SK-N-SH treated with all-trans-retinoic acid at 6 μM for 48 hours (cell line): ENCODE results near the gene ADAMTS2.

Experiments
- ATAC-seq: fragments of 200-7000 bp; cut with Tn5 transposase; 3 replicates; pipeline ENCODE4 v1.9.1; 2020; ENCODE audit warnings: mild to moderate bottlenecking, moderate library complexity
- ARNTL ChIP-seq: fragments of 450-650 bp; formaldehyde crosslinking; IDR thresholded peaks from 2 replicates; pipeline ENCODE4 v1.5.0; 2020; ENCODE audit warnings: low read depth, mild to moderate bottlenecking, moderate library complexity, borderline replicate concordance
- BACH2 ChIP-seq: fragments of 250-450 bp; sonication (Bioruptor Pico); IDR thresholded peaks from 2 replicates; pipeline ENCODE4 v1.9.0; 2021; ENCODE audit warnings: mild to moderate bottlenecking, borderline replicate concordance
- CREB5 ChIP-seq: fragments of 250-450 bp; sonication (Bioruptor Pico); IDR thresholded peaks from 2 replicates; pipeline ENCODE4 v1.5.1; 2020; ENCODE audit warnings: low read depth, mild to moderate bottlenecking, moderate library complexity
- CSRNP3 ChIP-seq: fragments of 250-450 bp; sonication (Bioruptor Pico); IDR thresholded peaks from 2 replicates; pipeline ENCODE4 v1.5.1; 2021; ENCODE audit warnings: mild to moderate bottlenecking, moderate library complexity
- ESRRG ChIP-seq: fragments of 250-450 bp; sonication (Bioruptor Pico); IDR thresholded peaks from 2 replicates; pipeline ENCODE4 v1.6.1; 2021; ENCODE audit warnings: mild to moderate bottlenecking
- GLIS3 ChIP-seq: fragments of 250-450 bp; sonication (Bioruptor Pico); IDR thresholded peaks from 2 replicates; pipeline ENCODE4 v1.5.0; 2020; ENCODE audit warnings: mild to moderate bottlenecking, moderate library complexity
- ISL1 ChIP-seq: fragments of 250-450 bp; sonication (Bioruptor Pico); IDR thresholded peaks from 2 replicates; pipeline ENCODE4 v2.1.2; 2022; ENCODE audit warnings: mild to moderate bottlenecking, moderate library complexity
- OSR1 ChIP-seq: fragments of 250-450 bp; sonication (Bioruptor Pico); IDR thresholded peaks from 2 replicates; pipeline ENCODE4 v1.8.0; 2022; ENCODE audit warnings: moderate library complexity, mild to moderate bottlenecking, inconsistent platforms
- PPARA ChIP-seq: fragments of 250-450 bp; sonication (Bioruptor Pico); IDR thresholded peaks from 2 replicates; pipeline ENCODE4 v1.5.0; 2020; ENCODE audit warnings: mild to moderate bottlenecking, borderline replicate concordance
- SNAI2 ChIP-seq: fragments of 250-450 bp; sonication (Bioruptor Pico); IDR thresholded peaks from 2 replicates; pipeline ENCODE4 v1.5.0; 2020; ENCODE audit warnings: mild to moderate bottlenecking, moderate library complexity
- TCF4 ChIP-seq: fragments of 250-450 bp; sonication (Bioruptor Pico); IDR thresholded peaks from 2 replicates; pipeline ENCODE4 v1.8.0; 2021; ENCODE audit warnings: mild to moderate bottlenecking, moderate library complexity, borderline replicate concordance
- ZC3H10 ChIP-seq: fragments of 250-450 bp; sonication (Bioruptor Pico); IDR thresholded peaks from 2 replicates; pipeline ENCODE4 v1.5.1; 2021; ENCODE audit warnings: mild to moderate bottlenecking, moderate library complexity
- ZFP3 ChIP-seq: fragments of 250-450 bp; sonication (Bioruptor Pico); IDR thresholded peaks from 2 replicates; pipeline ENCODE4 v1.5.0; 2020; ENCODE audit warnings: mild to moderate bottlenecking, moderate library complexity
- ZFP30 ChIP-seq: fragments of 450-650 bp; formaldehyde crosslinking; IDR thresholded peaks from 2 replicates; pipeline ENCODE4 v1.5.0; 2022; ENCODE audit warnings: mild to moderate bottlenecking, moderate library complexity
- ZNF565 ChIP-seq: fragments of 450-650 bp; formaldehyde crosslinking; conservative IDR thresholded peaks from 2 replicates; pipeline ENCODE4 v1.5.0; 2020; ENCODE audit warnings: low read depth, mild to moderate bottlenecking, moderate library complexity
- ZNF70 ChIP-seq: fragments of 450-650 bp; formaldehyde crosslinking; IDR thresholded peaks from 2 replicates; pipeline ENCODE4 v1.5.0; 2020; ENCODE audit warnings: mild to moderate bottlenecking, moderate library complexity
- ZNF8 ChIP-seq: fragments of 450-650 bp; formaldehyde crosslinking; IDR thresholded peaks from 2 replicates; pipeline ENCODE4 v1.5.0; 2020; ENCODE audit warnings: mild to moderate bottlenecking, moderate library complexity
- TF ChIP-seq, protein P1 (sequence below): fragments of 250-450 bp; sonication (Bioruptor Pico); IDR thresholded peaks from 2 replicates; pipeline ENCODE4 v1.5.0; 2020; ENCODE audit warnings: mild to moderate bottlenecking, moderate library complexity
- TF ChIP-seq, protein P2 (sequence below): fragments of 250-450 bp; sonication (Bioruptor Pico); IDR thresholded peaks from 2 replicates; pipeline ENCODE4 v1.8.0; 2021; ENCODE audit warnings: low read depth, mild to moderate bottlenecking, moderate library complexity, borderline replicate concordance

Gene ADAMTS2

DNA sequence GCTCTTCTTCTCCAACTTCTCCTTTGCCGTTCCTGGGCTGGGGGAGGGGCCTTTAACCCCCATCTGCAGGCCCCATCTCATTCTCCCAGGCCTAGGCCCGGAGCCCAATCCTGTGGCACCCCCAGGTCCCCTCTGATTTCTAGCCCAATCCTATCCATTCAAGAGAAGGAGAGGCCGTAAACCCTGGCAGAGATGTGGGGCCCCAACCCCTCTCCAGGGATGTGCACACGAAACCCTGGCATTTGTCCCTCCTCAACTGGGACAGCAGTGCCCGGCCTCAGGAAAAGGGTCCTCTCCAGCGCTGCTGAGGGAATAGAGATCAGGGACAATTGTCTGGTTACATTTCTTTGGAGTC is 24.2 kb upstream of the ADAMTS2 start:
- TF ChIP-seq ZNF70 (no peak), CREB5 (CRISPR knock-in tag) (no peak), ISL1 (no peak), ZFP30 (CRISPR knock-in tag) (no peak), ZFP3 (CRISPR knock-in tag) (no peak), ARNTL (no peak), CSRNP3 (CRISPR knock-in tag) (no peak), SNAI2 (CRISPR knock-in tag) (no peak), TCF4 (CRISPR knock-in tag) (no peak), ZNF565 (CRISPR knock-in tag) (no peak), ZNF8 (CRISPR knock-in tag) (no peak), ZC3H10 (CRISPR knock-in tag) (no peak), OSR1 (CRISPR knock-in tag) (no peak)
- TF ChIP-seq, protein P1, sequence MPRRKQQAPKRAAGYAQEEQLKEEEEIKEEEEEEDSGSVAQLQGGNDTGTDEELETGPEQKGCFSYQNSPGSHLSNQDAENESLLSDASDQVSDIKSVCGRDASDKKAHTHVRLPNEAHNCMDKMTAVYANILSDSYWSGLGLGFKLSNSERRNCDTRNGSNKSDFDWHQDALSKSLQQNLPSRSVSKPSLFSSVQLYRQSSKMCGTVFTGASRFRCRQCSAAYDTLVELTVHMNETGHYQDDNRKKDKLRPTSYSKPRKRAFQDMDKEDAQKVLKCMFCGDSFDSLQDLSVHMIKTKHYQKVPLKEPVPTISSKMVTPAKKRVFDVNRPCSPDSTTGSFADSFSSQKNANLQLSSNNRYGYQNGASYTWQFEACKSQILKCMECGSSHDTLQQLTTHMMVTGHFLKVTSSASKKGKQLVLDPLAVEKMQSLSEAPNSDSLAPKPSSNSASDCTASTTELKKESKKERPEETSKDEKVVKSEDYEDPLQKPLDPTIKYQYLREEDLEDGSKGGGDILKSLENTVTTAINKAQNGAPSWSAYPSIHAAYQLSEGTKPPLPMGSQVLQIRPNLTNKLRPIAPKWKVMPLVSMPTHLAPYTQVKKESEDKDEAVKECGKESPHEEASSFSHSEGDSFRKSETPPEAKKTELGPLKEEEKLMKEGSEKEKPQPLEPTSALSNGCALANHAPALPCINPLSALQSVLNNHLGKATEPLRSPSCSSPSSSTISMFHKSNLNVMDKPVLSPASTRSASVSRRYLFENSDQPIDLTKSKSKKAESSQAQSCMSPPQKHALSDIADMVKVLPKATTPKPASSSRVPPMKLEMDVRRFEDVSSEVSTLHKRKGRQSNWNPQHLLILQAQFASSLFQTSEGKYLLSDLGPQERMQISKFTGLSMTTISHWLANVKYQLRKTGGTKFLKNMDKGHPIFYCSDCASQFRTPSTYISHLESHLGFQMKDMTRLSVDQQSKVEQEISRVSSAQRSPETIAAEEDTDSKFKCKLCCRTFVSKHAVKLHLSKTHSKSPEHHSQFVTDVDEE (CRISPR knock-in tag): no peak
- TF ChIP-seq, protein P2, sequence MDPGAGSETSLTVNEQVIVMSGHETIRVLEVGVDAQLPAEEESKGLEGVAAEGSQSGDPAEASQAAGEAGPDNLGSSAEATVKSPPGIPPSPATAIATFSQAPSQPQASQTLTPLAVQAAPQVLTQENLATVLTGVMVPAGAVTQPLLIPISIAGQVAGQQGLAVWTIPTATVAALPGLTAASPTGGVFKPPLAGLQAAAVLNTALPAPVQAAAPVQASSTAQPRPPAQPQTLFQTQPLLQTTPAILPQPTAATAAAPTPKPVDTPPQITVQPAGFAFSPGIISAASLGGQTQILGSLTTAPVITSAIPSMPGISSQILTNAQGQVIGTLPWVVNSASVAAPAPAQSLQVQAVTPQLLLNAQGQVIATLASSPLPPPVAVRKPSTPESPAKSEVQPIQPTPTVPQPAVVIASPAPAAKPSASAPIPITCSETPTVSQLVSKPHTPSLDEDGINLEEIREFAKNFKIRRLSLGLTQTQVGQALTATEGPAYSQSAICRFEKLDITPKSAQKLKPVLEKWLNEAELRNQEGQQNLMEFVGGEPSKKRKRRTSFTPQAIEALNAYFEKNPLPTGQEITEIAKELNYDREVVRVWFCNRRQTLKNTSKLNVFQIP (CRISPR knock-in tag): no peak
- TF ChIP-seq, all 23 proteins: peak for 0
- ATAC-seq: no peak

- ATAC-seq: no peak
- TF ChIP-seq ZNF565 (CRISPR knock-in tag) (no peak), ESRRG (CRISPR knock-in tag) (no peak), SNAI2 (CRISPR knock-in tag) (no peak), GLIS3 (CRISPR knock-in tag) (no peak), ZFP30 (CRISPR knock-in tag) (no peak)
Measured at GRCh38 chr5:179368806-179369529, 23.7 kb upstream of the ADAMTS2 start.

DNA sequence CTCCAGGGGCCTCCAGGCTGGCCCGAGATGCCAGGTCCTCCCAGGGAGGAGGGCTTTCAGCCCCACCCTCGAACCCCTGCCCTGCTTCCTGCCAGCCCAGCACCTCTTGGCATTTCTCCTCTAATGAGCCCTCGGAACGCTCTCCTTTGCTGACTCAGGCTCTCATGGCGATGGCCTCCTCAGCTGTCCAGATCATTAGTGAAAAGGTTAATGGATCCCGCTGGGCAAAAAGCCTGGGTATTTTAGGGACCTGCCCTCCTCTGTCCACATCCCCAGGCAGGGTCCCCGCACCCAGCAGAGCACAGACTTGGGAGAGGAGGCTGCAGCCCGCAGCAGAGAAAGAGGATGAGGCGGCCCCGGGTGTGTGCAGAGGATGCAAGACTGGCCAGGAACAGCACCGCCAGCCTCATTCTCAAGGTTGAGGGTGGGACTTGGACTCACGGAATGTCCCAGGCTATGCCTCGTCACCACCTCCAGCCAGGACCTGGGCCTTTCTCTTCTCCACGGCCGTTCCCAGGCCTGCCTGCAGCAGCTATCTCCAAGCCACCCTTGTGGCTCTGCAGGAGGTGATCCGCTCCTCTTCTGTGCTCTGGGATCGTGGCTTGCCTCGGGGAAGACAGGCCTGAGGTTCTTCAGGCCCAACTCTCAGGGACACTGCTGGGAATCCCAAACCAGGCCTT is 23.0 kb upstream of the ADAMTS2 start:
- no peak for ATAC-seq
- TF ChIP-seq, protein P2 (CRISPR knock-in tag): no peak
- TF ChIP-seq ZC3H10 (CRISPR knock-in tag): no peak
- TF ChIP-seq ISL1: no peak
- no peak for TF ChIP-seq ZNF70
- TF ChIP-seq BACH2 (CRISPR knock-in tag): no peak
- no peak for TF ChIP-seq GLIS3 (CRISPR knock-in tag)
- TF ChIP-seq ZFP3 (CRISPR knock-in tag): no peak
- TF ChIP-seq, protein P1 (CRISPR knock-in tag): no peak
- no peak for TF ChIP-seq CREB5 (CRISPR knock-in tag)
- no peak for TF ChIP-seq ZFP30 (CRISPR knock-in tag)
- no peak for TF ChIP-seq ESRRG (CRISPR knock-in tag)
- no peak for TF ChIP-seq PPARA (CRISPR knock-in tag)
- TF ChIP-seq OSR1 (CRISPR knock-in tag): no peak
- no peak for TF ChIP-seq ARNTL
